ENCODE results near the gene DAPL1. TPM values are rescaled to one million over a fixed set of nuclear protein-coding genes. Genes with fewer than 3 reads are reported as not detected.
"Not testable (repeated sequence)": the region's sequence is repeated elsewhere in the genome, so short reads cannot be mapped to it uniquely, and the experiment has no call there.

The DAPL1 gene
- total RNA-seq, 2 experiments from 2014 or later: not detected

DNA sequence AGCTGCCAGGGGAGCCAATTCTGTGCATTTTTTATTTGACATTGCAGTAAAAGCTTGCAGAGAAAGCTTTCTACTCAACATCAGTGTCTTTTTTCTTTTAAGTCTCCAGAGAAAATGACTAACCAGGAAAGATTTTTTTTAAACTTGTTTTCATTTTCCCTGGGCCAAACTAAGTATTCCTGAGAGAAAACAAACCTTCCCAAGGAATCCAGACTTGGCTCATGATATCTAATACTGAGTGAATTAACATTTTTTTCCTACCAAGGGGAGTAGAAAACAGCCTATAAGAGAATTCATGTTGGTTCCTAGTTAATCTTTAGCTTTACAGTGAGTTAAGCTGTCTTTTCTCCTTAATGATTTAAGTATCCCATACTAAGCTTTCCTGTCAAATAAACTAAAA lies 46.7 kb downstream of the DAPL1 start:
- intact Hi-C loops (cut with DNase I, micrococcal nuclease): no loop called here
- H3K9me3 Mint-ChIP-seq: no peaks in the 10 kb centered on the region
- H3K4me3 Mint-ChIP-seq: no peak overlapping the region
- no peaks in the 10 kb centered on the region for H3K9me3 ChIP-seq (ENCODE audit: control insufficient read depth in 1 of 2, insufficient read depth in 1 of 2, low read length in 2 of 2)
- H3K27ac Mint-ChIP-seq: no peak overlapping the region
- no peaks in the 10 kb centered on the region for H3K4me1 ChIP-seq (ENCODE audit: insufficient read depth, low read length)
- no peak for ATAC-seq (ENCODE audit: poor library complexity)
- H3K27me3 Mint-ChIP-seq: peaks cover 5% of the 10 kb centered on the region
- H3K36me3 Mint-ChIP-seq (ENCODE audit: low read depth): no peaks in the 10 kb centered on the region
- no peak overlapping the region for H3K27ac ChIP-seq (ENCODE audit: low read depth in 1 of 2, low read length in 2 of 2)
- no peak overlapping the region for H3K4me3 ChIP-seq (ENCODE audit: low read length)
- H3K36me3 ChIP-seq (ENCODE audit: insufficient read depth, low read length): no peaks in the 10 kb centered on the region
- H3K27me3 ChIP-seq (ENCODE audit: control insufficient read depth in 1 of 2, insufficient read depth in 2 of 2, low read length in 2 of 2): peaks cover 0 to 2% of the 10 kb centered on the region in 2 experiments
- DNase-seq: no peak
- TF ChIP-seq, protein P1, sequence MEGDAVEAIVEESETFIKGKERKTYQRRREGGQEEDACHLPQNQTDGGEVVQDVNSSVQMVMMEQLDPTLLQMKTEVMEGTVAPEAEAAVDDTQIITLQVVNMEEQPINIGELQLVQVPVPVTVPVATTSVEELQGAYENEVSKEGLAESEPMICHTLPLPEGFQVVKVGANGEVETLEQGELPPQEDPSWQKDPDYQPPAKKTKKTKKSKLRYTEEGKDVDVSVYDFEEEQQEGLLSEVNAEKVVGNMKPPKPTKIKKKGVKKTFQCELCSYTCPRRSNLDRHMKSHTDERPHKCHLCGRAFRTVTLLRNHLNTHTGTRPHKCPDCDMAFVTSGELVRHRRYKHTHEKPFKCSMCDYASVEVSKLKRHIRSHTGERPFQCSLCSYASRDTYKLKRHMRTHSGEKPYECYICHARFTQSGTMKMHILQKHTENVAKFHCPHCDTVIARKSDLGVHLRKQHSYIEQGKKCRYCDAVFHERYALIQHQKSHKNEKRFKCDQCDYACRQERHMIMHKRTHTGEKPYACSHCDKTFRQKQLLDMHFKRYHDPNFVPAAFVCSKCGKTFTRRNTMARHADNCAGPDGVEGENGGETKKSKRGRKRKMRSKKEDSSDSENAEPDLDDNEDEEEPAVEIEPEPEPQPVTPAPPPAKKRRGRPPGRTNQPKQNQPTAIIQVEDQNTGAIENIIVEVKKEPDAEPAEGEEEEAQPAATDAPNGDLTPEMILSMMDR (IDR thresholded peaks at IDR 0.05): no peak
- POLR2A ChIA-PET: no interaction called here
- H3K4me1 Mint-ChIP-seq (ENCODE audit: low read depth): no peaks in the 10 kb centered on the region
- CTCF ChIA-PET: no interaction called here

DNA sequence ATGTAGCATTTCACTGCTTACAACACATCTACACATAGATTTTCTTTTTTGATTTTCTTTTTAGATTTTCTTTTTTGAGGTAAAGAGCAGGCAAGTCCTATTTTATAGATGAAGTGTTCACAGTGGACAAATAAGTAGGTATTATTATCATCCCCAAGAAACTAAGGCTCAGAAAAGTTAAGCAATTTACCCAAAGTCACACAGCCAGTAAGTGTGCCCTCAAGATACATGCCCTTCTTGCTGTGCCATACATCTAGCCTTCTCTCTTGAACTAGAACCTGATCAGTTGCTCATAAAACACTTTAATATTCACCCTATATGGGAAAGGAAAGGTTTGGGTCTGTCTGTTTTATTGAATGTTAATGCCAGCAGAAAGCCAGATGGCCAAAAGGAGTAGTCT lies 50.3 kb downstream of the DAPL1 start:
- H3K9me3 Mint-ChIP-seq: no peaks in the 10 kb centered on the region
- no peaks in the 10 kb centered on the region for H3K36me3 Mint-ChIP-seq (ENCODE audit: low read depth)
- Histone ChIP-seq H3K9me3 (ENCODE audit: control insufficient read depth in 1 of 2, insufficient read depth in 1 of 2, low read length in 2 of 2) (no peaks in the 10 kb centered on the region), H3K4me1 (ENCODE audit: insufficient read depth, low read length) (no peaks in the 10 kb centered on the region), H3K36me3 (ENCODE audit: insufficient read depth, low read length) (no peaks in the 10 kb centered on the region), H3K27me3 (ENCODE audit: control insufficient read depth in 1 of 2, insufficient read depth in 2 of 2, low read length in 2 of 2) (no peaks in the 10 kb centered on the region), H3K4me3 (ENCODE audit: low read length) (no peak overlapping the region), H3K27ac (ENCODE audit: low read depth in 1 of 2, low read length in 2 of 2) (no peak overlapping the region)
- H3K27me3 Mint-ChIP-seq: peaks cover 5% of the 10 kb centered on the region
- H3K4me3 Mint-ChIP-seq: no peak overlapping the region
- CTCF ChIA-PET: no interaction called here
- no peak for DNase-seq
- POLR2A ChIA-PET: no interaction called here
- H3K27ac Mint-ChIP-seq: no peak overlapping the region
- ATAC-seq (ENCODE audit: poor library complexity): no peak
- H3K4me1 Mint-ChIP-seq (ENCODE audit: low read depth): no peaks in the 10 kb centered on the region
- intact Hi-C loops (cut with DNase I, micrococcal nuclease): no loop called here
- TF ChIP-seq, protein P1 (IDR thresholded peaks at IDR 0.05): no peak

DNA sequence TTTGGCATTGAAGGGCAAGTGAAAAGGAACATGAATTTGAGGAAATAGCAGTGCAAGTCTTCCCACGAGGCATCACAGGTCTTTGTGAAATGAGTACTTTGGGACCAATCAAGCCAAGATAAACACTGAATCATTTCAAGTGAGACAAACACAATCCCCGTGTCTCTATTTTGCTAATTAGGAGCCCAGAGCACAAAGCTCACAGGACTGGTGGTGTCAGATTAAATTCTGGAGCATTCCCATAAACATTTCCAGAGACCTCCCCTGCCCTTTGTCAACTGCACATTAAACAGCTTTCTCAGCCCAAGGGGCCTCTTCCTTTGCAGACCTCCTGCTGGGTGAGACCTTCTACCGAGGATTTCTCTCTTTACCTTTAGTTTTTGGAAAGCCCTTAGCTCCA lies 50.7 kb downstream of the DAPL1 start:
- ATAC-seq (ENCODE audit: poor library complexity) (no peak), DNase-seq (no peak)
- H3K27me3 ChIP-seq (ENCODE audit: control insufficient read depth in 1 of 2, insufficient read depth in 2 of 2, low read length in 2 of 2): no peaks in the 10 kb centered on the region
- TF ChIP-seq, protein P1 (IDR thresholded peaks at IDR 0.05): no peak
- ChIA-PET POLR2A (no interaction called here), CTCF (no interaction called here)
- H3K27ac Mint-ChIP-seq: no peak overlapping the region
- no peaks in the 10 kb centered on the region for H3K36me3 Mint-ChIP-seq (ENCODE audit: low read depth)
- no peaks in the 10 kb centered on the region for H3K4me1 Mint-ChIP-seq (ENCODE audit: low read depth)
- intact Hi-C loops (cut with DNase I, micrococcal nuclease): no loop called here
- H3K27ac ChIP-seq (ENCODE audit: low read depth in 1 of 2, low read length in 2 of 2): no peak overlapping the region
- peaks cover 5% of the 10 kb centered on the region for H3K27me3 Mint-ChIP-seq
- H3K9me3 Mint-ChIP-seq: no peaks in the 10 kb centered on the region
- no peaks in the 10 kb centered on the region for H3K4me1 ChIP-seq (ENCODE audit: insufficient read depth, low read length)
- no peaks in the 10 kb centered on the region for H3K9me3 ChIP-seq (ENCODE audit: control insufficient read depth in 1 of 2, insufficient read depth in 1 of 2, low read length in 2 of 2)
- no peaks in the 10 kb centered on the region for H3K36me3 ChIP-seq (ENCODE audit: insufficient read depth, low read length)
- H3K4me3 ChIP-seq (ENCODE audit: low read length): no peak overlapping the region
- H3K4me3 Mint-ChIP-seq: no peak overlapping the region

DNA sequence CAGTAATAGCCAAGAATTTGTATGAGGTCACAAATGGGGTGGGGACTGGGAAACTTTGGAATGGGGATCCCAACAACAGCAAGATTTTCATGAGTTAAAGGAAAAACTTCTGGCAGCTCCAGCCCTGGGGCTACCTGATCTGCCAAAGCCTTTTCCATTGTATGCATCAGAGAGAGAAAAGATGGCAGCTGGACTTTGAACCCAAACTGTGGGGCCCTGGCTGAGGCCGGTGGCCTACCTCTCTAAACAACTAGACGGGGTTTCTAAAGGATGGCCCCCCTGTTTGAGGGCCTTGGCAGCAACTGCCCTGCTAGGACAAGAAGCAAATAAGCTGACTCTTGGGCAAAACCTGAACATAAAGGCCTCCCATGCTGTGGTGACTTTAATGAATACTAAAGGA lies 52.4 kb downstream of the DAPL1 start:
- H3K9me3 Mint-ChIP-seq; H3K27ac Mint-ChIP-seq; H3K4me3 ChIP-seq (ENCODE audit: low read length); H3K4me1 Mint-ChIP-seq (ENCODE audit: low read depth); H3K36me3 ChIP-seq (ENCODE audit: insufficient read depth, low read length); ATAC-seq (ENCODE audit: poor library complexity); DNase-seq; H3K9me3 ChIP-seq (ENCODE audit: control insufficient read depth in 1 of 2, insufficient read depth in 1 of 2, low read length in 2 of 2); CTCF ChIA-PET; intact Hi-C loops (cut with DNase I, micrococcal nuclease); H3K27ac ChIP-seq (ENCODE audit: low read depth in 1 of 2, low read length in 2 of 2); H3K4me3 Mint-ChIP-seq; H3K4me1 ChIP-seq (ENCODE audit: insufficient read depth, low read length); H3K36me3 Mint-ChIP-seq (ENCODE audit: low read depth); POLR2A ChIA-PET; H3K27me3 ChIP-seq (ENCODE audit: control insufficient read depth in 1 of 2, insufficient read depth in 2 of 2, low read length in 2 of 2); H3K27me3 Mint-ChIP-seq: not testable (repeated sequence)

DNA sequence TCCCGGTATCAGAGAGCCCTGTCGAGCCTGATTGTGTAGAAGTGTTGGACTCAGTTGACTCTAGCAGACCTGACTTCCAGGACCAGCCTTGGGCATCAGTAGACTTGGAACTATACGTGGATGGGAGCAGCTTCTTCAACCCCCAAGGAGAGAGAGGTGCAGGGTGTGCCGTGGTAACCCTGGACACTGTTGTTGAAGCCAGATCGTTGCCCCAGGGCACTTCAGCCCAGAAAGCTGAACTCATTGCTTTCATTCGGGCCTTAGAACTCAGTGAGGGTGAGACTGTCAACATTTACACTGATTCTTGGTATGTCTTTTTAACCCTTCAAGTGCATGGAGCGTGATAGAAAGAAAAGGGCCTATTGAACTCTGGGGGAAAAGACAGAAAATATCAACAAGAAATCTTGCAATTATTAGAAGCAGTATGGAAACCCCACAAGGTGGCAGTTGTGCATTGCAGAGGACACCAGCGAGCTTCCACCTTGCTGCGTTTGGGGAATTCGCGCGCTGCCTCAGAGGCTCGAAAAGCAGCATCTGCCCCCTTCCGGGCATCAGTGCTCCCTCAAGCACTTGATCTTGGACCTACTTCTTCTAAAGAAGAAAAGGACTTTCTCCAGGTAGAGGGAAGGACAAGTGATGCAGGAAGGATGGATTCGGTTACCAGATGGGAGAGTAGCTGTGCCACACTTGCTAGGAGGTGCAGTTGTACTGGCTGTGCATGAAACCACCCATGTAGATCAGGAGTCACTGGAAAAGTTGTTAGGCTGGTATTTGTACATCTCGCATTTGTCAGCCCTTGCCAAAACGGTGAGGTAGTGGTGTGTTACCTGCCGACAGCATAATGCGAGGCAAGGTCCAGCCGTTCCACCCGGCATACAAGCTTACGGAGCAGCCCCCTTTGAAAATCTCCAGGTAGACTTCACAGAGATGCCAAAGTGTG lies 53.2 kb downstream of the DAPL1 start:
- H3K4me1 ChIP-seq (ENCODE audit: insufficient read depth, low read length); POLR2A ChIA-PET; ATAC-seq (ENCODE audit: poor library complexity); H3K27ac ChIP-seq (ENCODE audit: low read depth in 1 of 2, low read length in 2 of 2); CTCF ChIA-PET; H3K36me3 ChIP-seq (ENCODE audit: insufficient read depth, low read length); H3K9me3 Mint-ChIP-seq; H3K9me3 ChIP-seq (ENCODE audit: control insufficient read depth in 1 of 2, insufficient read depth in 1 of 2, low read length in 2 of 2); H3K4me3 ChIP-seq (ENCODE audit: low read length); H3K27me3 ChIP-seq (ENCODE audit: control insufficient read depth in 1 of 2, insufficient read depth in 2 of 2, low read length in 2 of 2); DNase-seq; H3K27ac Mint-ChIP-seq; H3K4me3 Mint-ChIP-seq; H3K27me3 Mint-ChIP-seq; H3K36me3 Mint-ChIP-seq (ENCODE audit: low read depth); intact Hi-C loops (cut with DNase I, micrococcal nuclease); H3K4me1 Mint-ChIP-seq (ENCODE audit: low read depth): not testable (repeated sequence)
